Measurements from ENCODE around the gene GSTO2. TPM values are rescaled to one million over a fixed set of nuclear protein-coding genes. Genes with fewer than 3 reads are reported as not detected.

Gene GSTO2
- total and polyA plus RNA-seq, 2 of the 13 experiments (the other 11 are each of a cell fraction or from before 2014, with no cell fraction given) = 2.1 to 7.9 TPM

- TF ChIP-seq ZBTB14 (CRISPR knock-in tag; IDR thresholded peaks at IDR 0.05) (no peak), NR3C1 (CRISPR knock-in tag; IDR thresholded peaks at IDR 0.05) (no peak), KDM6A (CRISPR knock-in tag; IDR thresholded peaks at IDR 0.05; ENCODE audit: low read depth) (peak; percentile 76), ZNF260 (CRISPR knock-in tag; IDR thresholded peaks at IDR 0.05; ENCODE audit: borderline replicate concordance, low read depth) (no peak), DR1 (CRISPR knock-in tag; IDR thresholded peaks at IDR 0.05) (no peak), ZNF33A (CRISPR knock-in tag; IDR thresholded peaks at IDR 0.05; ENCODE audit: borderline replicate concordance) (no peak), ZNF280B (CRISPR knock-in tag; IDR thresholded peaks at IDR 0.05; ENCODE audit: borderline replicate concordance) (no peak), HDAC1 (CRISPR knock-in tag; IDR thresholded peaks at IDR 0.05) (peak; percentile 70), ZNF207 (IDR thresholded peaks at IDR 0.05; ENCODE audit: borderline replicate concordance) (no peak), JUND (CRISPR knock-in tag; IDR thresholded peaks at IDR 0.05) (peak; percentile 77; the same call in 1 of the 2 replicates), ZNF337 (CRISPR knock-in tag; IDR thresholded peaks at IDR 0.05; ENCODE audit: borderline replicate concordance, low read depth) (0 out of 2 replicates have a peak, but pooled peaks have one; percentile 22), ZNF678 (CRISPR knock-in tag; IDR thresholded peaks at IDR 0.05) (no peak), ARID2 (CRISPR knock-in tag; IDR thresholded peaks at IDR 0.05; ENCODE audit: borderline replicate concordance) (no peak), ZNF430 (CRISPR knock-in tag; IDR thresholded peaks at IDR 0.05) (0 out of 2 replicates have a peak, but pooled peaks have one; percentile 33), ZBED4 (CRISPR knock-in tag; IDR thresholded peaks at IDR 0.05; ENCODE audit: borderline replicate concordance) (peak; percentile 66; the same call in 1 of the 2 replicates), ZNF746 (CRISPR knock-in tag; IDR thresholded peaks at IDR 0.05) (peak; percentile 81; the same call in 1 of the 2 replicates), ESRRA (CRISPR knock-in tag; IDR thresholded peaks at IDR 0.05; ENCODE audit: low read depth) (no peak), ZNF839 (CRISPR knock-in tag; IDR thresholded peaks at IDR 0.05; ENCODE audit: borderline replicate concordance) (no peak), ZNF143 (CRISPR knock-in tag; IDR thresholded peaks at IDR 0.05) (0 out of 2 replicates have a peak, but pooled peaks have one; percentile 17), MEIS2 (CRISPR knock-in tag; IDR thresholded peaks at IDR 0.05) (peak; percentile 63; the same call in 1 of the 2 replicates)
- TF ChIP-seq, protein P1, sequence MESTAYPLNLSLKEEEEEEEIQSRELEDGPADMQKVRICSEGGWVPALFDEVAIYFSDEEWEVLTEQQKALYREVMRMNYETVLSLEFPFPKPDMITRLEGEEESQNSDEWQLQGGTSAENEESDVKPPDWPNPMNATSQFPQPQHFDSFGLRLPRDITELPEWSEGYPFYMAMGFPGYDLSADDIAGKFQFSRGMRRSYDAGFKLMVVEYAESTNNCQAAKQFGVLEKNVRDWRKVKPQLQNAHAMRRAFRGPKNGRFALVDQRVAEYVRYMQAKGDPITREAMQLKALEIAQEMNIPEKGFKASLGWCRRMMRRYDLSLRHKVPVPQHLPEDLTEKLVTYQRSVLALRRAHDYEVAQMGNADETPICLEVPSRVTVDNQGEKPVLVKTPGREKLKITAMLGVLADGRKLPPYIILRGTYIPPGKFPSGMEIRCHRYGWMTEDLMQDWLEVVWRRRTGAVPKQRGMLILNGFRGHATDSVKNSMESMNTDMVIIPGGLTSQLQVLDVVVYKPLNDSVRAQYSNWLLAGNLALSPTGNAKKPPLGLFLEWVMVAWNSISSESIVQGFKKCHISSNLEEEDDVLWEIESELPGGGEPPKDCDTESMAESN (CRISPR knock-in tag; conservative IDR thresholded peaks at IDR 0.05) = no peak
- TF ChIP-seq, protein P2, sequence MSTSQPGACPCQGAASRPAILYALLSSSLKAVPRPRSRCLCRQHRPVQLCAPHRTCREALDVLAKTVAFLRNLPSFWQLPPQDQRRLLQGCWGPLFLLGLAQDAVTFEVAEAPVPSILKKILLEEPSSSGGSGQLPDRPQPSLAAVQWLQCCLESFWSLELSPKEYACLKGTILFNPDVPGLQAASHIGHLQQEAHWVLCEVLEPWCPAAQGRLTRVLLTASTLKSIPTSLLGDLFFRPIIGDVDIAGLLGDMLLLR (CRISPR knock-in tag; IDR thresholded peaks at IDR 0.05) = no peak
These were observed 15.9 kb upstream of the GSTO2 start (continued) for GRCh38 chr10:104253106-104253505.

All from HepG2 (cell line).